GM19372 (cell line): ENCODE data around the gene TRPM2.
"Not testable (repeated sequence)": the region's sequence is repeated elsewhere in the genome, so short reads cannot be mapped to it uniquely, and the experiment has no call there.

Experiments
- ATAC-seq: cut with Tn5 transposase; IDR thresholded peaks from one replicate; pipeline ENCODE4 v1.9.1; 2021; ENCODE audit warnings: mild to moderate bottlenecking, low read depth, moderate library complexity; ENCODE audit not compliant: unreplicated experiment

The TRPM2 gene

GRCh38 chr21:44351535-44352252 lies 1.7 kb upstream of the TRPM2 start:
- ATAC-seq, result no peak

GRCh38 chr21:44352253-44352860 lies 1.1 kb upstream of the TRPM2 start:
- ATAC-seq, result no peak

- no peak for ATAC-seq
These were observed 582 bp downstream of the TRPM2 start for GRCh38 chr21:44354001-44354405.

- no peak for ATAC-seq
These were observed 1.7 kb downstream of the TRPM2 start for GRCh38 chr21:44354775-44355771.

GRCh38 chr21:44356160-44356559 lies 2.7 kb downstream of the TRPM2 start:
- ATAC-seq, result no peak

- no peak for ATAC-seq
These were observed 3.2 kb downstream of the TRPM2 start for GRCh38 chr21:44356636-44357035.

GRCh38 chr21:44357064-44357837 lies 3.8 kb downstream of the TRPM2 start:
- no peak for ATAC-seq

- no peak for ATAC-seq
These were observed 6.0 kb downstream of the TRPM2 start for GRCh38 chr21:44359396-44359795.

GRCh38 chr21:44360159-44360558 lies 6.7 kb downstream of the TRPM2 start:
- ATAC-seq, result no peak

GRCh38 chr21:44361903-44362302 lies 8.5 kb downstream of the TRPM2 start:
- not testable (repeated sequence) for ATAC-seq

- ATAC-seq, result no peak
These were observed 9.9 kb downstream of the TRPM2 start for GRCh38 chr21:44363278-44363677.

GRCh38 chr21:44364151-44365053 lies 11.0 kb downstream of the TRPM2 start:
- no peak for ATAC-seq

GRCh38 chr21:44365251-44365966 lies 12.0 kb downstream of the TRPM2 start:
- no peak for ATAC-seq

- ATAC-seq, result no peak
These were observed 12.7 kb downstream of the TRPM2 start for GRCh38 chr21:44365967-44366585.

GRCh38 chr21:44366586-44367211 lies 13.3 kb downstream of the TRPM2 start:
- ATAC-seq, result no peak

- ATAC-seq, result no peak
These were observed 15.5 kb downstream of the TRPM2 start for GRCh38 chr21:44368711-44369446.
